HG03108 (cell line): ENCODE results near the gene RBM19.

ENCODE experiments used
- ATAC-seq: cut with Tn5 transposase; IDR thresholded peaks from one replicate; pipeline ENCODE4 v1.9.1; 2021; ENCODE audit warnings: moderate library complexity; ENCODE audit not compliant: unreplicated experiment

Gene RBM19

GRCh38 chr12:113887906-113888305 lies 78.2 kb downstream of the RBM19 start:
- no peak for ATAC-seq

DNA sequence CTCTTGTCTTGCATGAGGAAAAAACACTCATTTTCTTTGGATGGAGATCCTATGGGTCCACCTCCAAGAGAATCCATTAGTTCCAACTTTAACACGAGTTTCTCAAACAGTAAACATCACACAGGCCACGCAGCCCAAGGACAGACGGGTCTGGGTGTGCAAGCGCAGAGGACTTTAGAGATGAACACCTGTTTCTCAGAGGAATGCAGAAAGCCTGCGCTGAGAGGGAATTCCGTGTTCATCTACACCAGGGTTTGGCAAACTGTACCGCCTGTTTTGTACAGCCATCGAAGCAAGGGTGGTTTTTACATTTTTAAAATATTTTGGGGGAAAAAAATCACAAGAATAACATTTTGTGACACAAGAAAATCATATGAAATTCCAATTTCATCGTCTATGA lies 79.4 kb downstream of the RBM19 start:
- no peak for ATAC-seq

DNA sequence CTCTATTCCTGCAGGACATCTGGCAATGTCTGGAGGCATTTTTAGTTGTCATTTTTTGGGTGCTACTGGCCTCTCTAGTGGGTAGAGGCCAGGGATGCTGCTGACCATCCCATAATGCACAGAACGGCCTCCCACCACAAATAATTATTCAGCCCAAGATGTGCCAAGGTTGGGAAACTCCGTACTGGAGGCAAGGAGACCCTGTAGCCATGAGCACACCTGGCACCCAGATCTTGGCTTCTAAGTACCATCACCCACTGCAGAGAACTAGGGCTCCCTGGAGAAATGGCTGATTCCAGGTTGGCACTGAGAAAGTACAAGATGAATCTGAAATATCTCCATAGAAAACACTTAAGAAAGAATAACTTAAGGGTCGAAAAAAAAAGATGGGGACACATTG lies 81.7 kb downstream of the RBM19 start:
- no peak for ATAC-seq

DNA sequence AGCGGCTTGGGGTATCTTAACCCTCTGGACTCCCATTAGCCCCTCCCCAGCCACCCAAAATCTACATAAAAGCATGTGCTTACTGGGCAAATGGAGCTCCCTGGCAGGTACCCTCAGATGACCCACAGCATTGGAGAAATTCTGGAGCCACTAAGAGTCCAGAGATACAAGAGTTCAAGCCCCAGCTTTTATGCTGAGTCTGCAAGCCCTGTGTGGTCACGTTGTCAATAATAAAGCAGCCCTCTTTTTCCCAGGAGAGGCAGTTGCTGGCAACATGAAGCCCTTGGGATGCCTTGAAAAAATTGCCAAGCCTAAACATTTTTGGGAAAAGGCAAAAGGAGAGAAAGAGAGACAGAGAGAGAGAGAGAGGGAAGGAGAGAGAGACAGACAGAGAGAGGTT lies 83.4 kb downstream of the RBM19 start:
- no peak for ATAC-seq

DNA sequence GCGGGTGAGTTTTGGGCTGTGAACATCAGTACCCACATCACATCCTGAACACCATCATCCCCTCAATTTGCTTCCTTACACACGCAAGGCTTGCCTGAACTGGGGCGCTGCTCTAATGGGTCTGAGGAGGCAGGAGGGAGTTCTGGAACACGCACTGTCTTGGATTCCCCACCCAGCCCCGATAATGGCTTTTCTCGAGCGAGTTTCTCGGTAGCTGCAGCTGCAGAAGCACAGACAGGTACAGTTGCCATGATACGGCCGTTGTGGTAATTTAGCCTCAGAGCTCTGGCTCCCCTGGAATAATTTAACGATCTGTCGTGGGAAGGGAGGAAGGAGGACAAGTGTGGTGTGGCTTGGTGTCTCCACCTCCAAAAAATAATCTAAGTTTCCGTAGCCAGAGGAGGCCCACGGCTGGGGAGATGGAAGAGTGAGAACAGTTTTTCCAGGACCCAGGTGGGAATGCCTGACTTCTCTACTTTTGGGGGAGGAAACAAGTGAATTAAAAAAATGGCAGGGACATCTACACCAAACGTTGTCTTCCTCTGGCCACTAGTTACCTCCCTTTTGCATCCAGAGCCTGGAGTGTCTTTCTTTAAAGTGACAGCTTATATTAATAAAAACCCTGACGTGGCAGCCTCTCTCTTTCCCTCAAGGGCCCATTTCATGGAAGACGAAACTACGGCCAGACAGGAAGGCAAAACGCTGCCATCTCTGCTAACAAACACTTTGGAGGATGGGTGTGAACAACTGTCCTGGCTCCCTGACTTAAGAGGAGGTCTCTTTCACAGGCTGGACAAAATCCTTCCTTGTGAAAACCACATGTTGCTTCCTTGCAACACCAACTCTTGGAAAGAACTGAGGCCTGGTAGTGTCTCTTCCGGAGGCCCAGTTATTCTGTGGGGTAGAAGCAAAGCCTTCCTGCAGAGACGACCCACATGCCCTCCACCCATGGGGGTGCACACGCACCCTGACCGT lies 84.8 kb downstream of the RBM19 start:
- no peak for ATAC-seq

DNA sequence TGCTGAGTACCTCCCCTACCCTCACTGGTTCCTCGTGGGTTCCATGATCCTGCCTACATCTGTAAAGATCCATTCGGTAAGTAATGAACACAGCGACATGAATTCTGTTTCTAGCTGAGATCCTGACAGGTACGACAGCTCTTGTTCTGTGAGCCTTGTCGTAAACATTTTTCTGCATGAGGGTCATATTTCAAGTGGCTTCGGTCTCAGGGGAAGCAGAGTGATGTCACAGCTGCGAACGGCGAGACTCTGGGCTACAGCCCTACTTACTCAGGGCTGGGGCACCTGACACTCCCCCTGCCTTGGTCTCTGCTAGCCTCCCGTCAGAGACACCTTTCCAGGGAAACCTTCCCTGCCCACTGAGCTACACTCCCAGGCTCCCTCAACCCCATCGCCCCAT lies 85.8 kb downstream of the RBM19 start:
- ATAC-seq = no peak

DNA sequence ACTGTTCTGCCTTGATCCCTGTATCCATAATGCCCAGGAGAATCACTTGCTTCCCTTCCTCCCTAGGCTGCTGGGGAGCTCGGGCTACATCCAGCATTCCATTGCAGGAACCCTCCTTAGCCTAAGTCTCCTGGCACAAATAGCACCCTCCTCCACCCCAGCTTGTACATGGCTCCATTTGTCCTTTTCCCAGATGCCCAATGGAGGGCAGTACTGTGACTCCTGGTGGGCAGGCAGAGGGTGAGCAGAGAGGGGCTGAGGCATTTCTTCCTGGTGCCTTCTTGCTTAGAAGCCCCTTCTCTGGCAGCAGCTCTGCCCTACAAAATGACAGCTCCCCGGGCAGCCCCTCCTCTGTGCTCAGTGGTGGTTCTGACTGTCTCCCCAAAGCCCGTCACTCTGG lies 86.5 kb downstream of the RBM19 start:
- no peak for ATAC-seq

DNA sequence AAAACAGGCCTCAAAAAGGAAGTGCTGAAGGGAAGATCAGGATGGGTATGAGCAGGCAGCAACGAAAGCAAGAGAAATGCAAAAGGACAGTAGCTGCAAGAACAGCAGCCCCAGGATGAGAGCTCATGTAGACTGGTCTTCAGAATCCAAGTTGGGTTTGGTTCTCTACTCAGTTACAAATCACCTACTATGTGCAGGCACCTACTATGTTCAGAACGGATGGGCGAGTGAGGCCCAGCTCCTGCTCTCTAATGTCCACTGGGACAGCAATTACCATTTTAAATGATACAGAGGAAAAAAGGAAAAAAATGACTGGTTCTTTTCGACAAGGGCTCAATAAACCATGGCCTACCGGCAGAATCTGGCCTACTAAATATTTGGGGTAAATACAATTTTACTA lies 88.5 kb downstream of the RBM19 start:
- ATAC-seq = no peak

DNA sequence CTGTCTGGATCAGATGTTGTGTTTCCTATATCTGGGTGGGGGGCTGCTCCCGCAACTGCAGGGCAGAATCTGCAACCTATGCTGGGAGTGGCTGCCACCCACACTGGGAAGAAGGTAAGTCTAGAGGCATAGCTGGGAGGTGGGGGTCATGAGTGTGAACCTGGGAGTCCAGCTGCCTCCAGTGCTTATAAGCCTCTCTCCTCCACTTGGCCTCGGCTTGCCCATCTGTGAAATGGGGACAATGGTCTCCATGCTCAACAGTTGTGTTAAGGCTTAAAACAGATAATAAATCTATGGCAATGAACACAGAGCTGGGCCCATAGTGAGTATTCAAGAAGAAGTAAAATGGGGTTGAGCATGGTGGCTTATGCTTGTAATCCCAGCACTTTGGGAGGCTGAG lies 90.0 kb downstream of the RBM19 start:
- ATAC-seq = no peak

DNA sequence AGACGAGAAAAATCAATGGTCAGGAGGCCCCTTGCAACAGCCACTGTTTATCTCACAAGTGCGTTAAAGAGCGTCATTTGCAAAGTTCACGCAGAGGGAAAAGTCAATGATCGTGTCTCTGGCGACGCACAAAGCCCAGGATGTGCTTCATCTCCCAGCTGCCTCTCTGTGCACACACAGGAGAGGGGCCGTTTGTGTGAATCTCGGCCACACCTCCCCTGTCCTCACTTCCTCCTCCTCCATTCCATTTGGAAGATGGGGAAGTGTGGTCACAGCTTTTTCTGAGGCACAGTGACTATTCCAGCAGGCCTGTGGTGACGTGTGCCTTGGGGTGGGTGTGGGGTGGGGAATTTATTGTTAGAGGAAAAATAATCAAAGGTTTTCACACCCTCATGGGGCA lies 90.4 kb downstream of the RBM19 start:
- no peak for ATAC-seq

DNA sequence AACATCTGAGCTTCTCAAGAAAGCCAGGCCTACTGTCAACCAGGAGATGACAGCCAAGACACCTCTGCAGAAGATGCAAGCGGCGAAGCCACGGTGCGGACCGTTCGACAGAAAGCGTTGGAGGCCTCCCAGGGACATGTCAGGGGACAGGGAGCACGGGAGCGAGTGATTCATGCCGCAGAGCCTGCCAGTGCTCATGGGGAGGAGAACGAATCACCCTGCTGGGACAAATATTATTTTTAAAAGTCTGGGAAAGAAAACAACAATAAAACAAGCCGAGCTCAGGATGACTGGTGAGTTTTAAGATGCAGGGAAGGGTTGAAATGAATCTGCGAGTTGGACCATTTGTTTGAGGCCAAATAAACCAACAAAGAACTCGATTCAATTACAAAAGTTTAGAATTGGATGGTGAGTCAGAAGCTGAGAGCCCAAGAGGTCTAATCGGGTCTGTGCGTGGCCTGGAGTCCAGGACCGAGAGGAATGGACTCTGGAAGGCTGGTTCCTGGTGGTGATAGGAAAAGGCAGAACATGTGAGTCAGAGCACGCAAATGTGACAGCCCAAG lies 91.0 kb downstream of the RBM19 start:
- no peak for ATAC-seq

DNA sequence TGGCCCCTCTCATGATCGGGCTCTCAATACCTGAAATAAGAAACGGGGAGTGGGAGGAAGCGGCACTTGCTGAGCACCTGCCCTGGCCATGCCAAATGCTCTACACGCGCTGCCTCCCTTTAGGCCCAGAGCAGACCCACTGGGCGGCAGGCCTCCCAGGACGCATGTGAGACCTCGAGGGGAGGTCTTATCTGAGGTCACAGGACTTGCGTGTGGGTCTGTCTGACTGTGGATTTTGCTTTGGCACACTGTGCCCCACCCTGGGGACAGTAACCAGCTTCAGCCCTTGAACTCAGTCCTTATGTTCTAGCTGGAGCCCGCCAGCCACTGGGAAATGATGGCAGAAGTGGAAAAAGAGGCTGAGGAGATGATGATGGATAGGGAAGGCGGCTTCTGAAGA lies 91.8 kb downstream of the RBM19 start:
- no peak for ATAC-seq

GRCh38 chr12:113873740-113874139 lies 92.4 kb downstream of the RBM19 start:
- no peak for ATAC-seq

DNA sequence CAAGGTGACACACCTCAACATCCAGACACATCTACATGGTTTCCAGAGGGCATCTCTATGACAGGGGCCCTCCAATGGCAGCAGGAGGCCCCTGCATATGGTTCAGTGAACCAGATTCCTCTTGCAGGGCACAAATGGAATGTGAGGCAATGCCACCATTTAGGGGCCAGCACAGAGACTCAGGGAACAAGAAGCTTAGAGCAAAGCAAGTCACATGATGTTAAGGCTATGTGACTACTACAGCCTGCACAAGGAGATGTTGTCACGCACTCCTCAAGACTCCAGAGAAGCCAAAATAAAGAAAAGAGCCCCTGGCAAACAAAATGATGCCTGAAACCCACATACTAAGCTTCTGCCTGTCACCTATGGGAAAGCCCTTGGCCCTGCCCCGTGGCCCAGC lies 95.2 kb downstream of the RBM19 start:
- ATAC-seq = no peak

DNA sequence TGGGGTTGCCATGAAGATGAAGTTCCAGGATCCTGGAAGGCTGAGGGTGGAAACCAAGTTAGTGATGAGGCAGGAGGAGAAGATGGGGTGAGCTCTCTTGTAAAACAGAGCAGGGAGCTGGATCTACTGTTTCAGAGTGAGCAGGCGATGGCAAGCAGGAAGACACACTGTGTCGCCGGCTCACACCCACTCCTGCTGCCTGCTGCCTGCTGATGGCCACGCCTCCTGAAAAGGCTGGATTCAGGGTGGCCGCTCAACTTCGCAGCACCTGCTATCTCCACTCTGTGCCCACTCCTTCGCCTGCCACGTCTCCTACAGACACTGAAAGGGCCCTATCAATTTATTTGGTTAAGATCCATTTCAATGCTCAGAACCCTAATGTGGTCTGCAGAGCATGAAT lies 96.1 kb downstream of the RBM19 start:
- ATAC-seq = no peak

DNA sequence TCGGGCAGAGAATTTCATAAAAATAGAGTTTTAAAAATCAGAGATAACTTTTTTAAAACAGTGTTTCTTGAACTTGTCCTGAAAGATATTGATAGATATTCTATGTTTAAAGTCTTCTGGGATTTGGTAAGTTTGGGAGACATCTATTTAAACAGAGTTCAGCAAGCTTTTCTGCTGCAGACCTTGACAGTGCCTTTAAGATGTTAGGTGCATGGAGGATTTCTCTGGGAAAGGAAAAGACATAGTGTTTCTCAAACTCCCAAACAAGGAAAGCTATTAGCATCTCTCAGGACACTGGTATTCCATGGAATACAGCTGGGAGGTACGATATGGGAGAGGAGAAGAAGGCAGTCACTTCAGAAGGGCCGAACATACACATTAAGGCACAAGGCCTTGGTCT lies 97.8 kb downstream of the RBM19 start:
- no peak for ATAC-seq

- no peak for ATAC-seq
Observed at GRCh38 chr12:113867258-113867657, 98.9 kb downstream of the RBM19 start.

DNA sequence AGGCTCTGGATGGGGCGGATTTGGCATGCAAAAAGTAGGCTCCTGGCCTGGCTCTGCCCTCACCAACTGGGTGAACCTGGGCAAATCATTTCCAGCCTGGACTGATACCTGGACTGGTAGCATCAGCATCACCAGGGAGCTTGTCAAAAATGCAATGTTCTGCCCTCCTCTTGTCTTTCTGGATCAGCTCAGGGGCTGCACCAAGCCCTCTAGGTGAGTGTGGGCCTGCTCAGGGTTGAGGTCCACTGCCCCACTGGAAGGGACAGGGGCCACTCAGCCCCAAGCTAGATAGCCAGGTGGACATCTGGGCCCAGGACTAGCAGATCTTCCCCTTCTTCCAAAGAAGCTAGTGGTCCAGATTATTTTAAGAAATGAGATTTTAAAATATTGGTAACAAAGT lies 99.6 kb downstream of the RBM19 start:
- ATAC-seq = no peak

- no peak for ATAC-seq
Observed at GRCh38 chr12:113863455-113863845, 102.7 kb downstream of the RBM19 start.

DNA sequence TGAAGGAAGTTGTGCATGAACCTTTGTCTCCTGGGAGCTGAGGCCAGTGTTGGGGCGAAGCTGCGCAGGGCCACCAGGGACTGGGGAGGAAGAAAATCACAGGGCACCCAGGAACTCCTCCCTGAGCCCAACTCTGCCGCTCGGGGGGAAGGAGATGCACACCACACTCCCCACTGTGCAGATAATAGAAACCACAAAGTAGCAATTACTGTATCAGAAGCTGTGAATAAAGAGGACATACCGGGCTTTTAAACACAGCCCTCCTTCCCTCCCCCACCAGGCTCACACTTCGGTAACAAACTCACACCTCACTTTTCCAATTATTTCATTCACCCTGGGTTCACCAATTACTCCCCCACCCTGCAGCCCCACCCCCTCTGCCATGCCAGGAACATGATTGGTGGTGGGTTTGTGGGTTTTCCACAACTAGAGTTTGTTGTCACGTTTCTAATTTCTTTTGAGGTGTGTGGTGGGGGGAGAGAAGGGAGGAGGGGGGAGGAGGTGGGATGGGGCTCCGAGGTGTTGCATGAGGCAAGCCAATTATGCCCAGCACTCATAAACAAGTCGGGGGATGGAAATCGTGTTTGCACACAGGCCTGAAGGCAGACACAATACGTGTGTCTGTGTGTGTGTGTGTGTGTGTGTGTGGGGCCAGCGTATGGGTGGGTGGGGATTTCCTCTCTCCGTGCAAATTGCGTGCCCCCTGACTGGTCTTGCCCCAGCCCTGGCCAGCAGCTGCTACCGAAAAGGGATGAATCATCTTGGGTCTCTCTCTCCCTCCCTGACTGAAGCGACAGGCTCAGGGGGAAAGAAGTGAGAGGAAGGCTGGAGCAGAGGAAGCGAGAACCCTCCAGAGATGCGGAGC lies 103.3 kb downstream of the RBM19 start:
- ATAC-seq = peak; percentile 44

GRCh38 chr12:113861708-113862312 lies 104.3 kb downstream of the RBM19 start:
- ATAC-seq = no peak
